Bronchus fibroblast of lung (primary cell): ENCODE measurements around the gene U2AF1L4. TPM values are rescaled to one million over a fixed set of nuclear protein-coding genes. Genes with fewer than 3 reads are reported as not detected.

Experiments used
- total RNA-seq: library from RNA; depleted of rRNA; stranded (reverse); fragments of >200 nt; gene quantifications from 2 replicates; pipeline ENCODE4 v1.2.3, GENCODE V29; 2015

Gene U2AF1L4, protein sequence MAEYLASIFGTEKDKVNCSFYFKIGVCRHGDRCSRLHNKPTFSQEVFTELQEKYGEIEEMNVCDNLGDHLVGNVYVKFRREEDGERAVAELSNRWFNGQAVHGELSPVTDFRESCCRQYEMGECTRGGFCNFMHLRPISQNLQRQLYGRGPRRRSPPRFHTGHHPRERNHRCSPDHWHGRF
- total RNA-seq = 7.3 and 15.8 TPM in 2 replicates

DNA sequence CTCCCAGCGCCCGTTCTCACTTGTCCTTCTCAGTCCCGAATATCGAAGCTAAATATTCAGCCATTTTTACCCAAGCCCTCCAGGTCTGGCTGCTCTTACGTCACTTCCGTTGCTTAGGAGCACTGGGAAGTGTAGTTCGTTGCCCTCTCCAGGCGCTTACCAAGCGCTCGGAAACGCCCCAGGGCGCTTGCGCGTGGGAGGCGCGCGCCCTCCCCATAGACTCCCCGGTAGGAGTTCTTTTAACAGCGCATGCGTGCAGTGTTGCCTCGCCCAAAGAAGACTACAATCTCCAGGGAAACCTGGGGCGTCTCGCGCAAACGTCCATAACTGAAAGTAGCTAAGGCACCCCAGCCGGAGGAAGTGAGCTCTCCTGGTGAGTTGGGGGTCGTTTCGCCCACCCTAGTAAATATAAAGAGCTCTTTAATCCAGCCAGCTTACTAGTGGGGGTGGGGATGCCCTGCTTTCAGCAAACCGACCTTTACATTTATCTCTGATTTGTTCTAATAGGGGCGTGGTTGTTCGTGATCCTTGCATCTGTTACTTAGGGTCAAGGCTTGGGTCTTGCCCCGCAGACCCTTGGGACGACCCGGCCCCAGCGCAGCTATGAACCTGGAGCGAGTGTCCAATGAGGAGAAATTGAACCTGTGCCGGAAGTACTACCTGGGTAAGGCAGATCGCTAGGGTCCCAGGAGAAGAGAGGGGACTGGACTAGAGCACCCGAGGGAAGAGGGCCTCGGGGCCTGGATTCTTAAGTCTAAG, at the start of gene U2AF1L4, which contains the start of gene PSENEN:
U2AF1L4 (minus strand) TSS at position 91 of the 759 bp plus-strand sequence; CDS start at position 64, 27 bp downstream.
PSENEN (plus strand) TSS at position 324 of the 759 bp plus-strand sequence; CDS start at position 604, 280 bp downstream.

DNA sequence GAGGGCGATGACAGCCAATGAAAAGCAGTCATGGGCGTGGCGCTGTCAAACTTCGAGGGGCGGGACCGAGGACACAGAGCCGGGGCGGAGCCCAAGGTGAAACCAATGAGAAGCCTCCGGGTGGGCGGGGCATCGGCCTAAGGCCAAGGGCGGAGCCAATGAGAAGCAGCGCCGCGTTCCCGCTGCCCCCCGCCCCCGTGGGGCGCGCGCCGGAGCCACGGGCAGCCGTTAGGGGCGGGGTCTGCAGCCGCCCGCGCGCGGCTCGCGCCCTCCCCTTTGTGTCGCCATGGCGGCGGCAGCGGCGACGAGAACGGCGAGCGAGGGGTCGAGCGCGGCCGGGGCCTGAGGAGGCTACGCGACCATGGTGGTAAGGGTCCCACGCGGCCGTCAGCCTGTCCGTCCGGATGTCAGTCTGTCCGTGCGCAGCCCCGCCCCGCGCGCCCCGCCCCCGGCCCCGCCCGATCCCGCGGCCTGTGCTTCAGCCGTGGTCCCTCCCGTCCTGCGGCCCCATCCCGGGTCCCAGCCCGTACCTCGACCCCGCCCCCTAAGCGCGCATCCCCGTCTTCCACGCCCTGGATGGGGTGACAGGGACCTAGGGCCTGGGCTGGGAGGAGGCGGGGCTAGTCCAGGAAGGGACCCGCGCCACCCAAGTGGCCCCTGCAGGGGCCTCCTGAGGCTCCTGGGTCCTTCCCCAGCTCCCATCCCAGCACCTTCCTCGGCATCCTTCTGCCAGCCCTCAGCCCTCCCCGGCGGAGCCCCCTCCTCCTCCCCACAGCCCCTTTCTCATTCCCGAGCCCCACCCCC, 30.3 kb upstream of the U2AF1L4 start, which contains the start of gene ARHGAP33:
ARHGAP33 (plus strand) TSS at position 267 of the 804 bp plus-strand sequence; CDS start at position 362, 95 bp downstream.

DNA sequence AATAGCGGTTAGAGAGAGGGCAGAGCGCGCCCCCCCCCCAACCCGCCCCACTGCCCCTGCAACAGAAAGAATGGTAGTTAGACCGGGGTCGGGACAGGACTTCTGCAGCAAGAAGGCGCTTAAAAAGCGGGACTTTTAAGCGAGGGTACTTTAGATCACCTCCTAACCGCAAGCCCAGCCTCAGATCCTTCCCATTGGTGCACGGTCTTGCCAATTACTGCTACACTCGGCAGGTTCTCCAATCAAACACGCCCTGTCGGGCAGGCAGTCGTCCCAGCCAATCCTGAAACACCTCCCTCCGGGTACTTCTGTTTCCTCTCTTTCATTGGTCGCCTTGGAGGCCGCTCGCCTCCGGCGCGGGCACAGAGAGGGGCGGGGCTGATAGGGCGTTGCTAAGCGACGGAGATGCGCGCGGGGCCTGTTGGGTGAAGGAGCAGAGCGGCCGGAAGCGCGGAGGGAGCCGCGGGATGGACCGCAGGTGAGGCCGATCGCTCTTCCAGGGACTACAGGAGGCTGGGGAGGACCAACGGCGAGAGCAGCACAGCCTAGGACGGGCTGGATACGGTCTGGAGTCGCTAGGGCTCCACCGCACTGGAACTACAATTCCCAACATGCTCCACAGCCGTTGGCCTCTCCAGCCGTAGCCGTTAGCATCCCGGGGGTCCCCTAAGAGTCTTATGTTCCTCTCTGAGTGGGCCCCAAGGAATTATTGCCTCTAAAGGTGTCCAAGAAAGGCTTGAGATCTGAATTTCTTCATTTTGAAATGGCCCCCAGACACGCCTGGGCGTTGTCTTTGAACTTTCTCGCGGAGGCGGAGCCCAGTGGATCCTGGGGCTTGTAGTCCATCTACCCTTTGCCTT, 12.8 kb upstream of the U2AF1L4 start, which contains the start of gene PROSER3:
PROSER3 (plus strand) TSS at position 428 of the 860 bp plus-strand sequence; CDS start at position 468, 40 bp downstream.

DNA sequence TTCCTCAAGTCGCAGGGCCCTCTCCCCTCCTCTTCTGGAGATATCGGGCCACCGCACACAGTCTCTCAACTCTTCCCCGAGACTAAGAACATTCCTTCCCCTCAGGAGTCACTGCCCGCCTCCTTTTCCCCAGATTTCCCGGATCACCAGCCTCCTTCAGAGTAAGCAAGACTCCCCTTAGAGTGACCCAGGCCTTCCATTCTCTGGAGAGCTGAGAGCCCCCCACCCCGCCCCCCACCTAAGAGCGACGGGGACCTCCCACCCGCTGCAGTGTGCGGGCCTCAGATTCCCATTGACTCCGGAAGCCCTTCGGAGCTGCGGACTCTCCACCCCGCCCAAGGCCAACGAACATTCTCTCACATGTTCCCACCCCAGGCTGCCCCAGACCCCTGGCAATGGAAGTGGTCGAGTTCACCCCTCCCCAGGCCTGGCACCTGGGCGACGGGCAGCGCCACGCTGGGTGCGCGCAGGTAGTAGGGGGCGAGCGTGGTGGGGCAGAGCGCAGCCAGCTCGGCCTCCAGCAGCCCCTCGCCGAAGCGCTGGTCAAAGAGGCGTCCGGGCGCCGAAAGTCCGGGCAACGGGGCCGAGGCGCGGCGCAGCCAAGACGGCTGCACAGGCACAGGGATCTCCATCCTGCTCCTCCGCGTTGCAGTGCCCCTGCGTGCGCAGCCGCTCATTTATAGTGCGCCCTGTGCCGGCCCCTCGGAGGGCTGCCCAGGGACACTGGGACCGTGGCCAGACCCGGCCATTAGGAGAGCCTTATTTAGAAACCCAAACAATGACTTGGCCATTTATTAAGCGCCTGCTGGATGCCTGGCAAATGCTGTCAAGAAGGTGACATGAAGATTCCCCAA, 11.4 kb upstream of the U2AF1L4 start, which contains the start of gene HSPB6:
HSPB6 (minus strand) TSS at position 653 of the 854 bp plus-strand sequence; CDS start at position 632, 21 bp downstream.

DNA sequence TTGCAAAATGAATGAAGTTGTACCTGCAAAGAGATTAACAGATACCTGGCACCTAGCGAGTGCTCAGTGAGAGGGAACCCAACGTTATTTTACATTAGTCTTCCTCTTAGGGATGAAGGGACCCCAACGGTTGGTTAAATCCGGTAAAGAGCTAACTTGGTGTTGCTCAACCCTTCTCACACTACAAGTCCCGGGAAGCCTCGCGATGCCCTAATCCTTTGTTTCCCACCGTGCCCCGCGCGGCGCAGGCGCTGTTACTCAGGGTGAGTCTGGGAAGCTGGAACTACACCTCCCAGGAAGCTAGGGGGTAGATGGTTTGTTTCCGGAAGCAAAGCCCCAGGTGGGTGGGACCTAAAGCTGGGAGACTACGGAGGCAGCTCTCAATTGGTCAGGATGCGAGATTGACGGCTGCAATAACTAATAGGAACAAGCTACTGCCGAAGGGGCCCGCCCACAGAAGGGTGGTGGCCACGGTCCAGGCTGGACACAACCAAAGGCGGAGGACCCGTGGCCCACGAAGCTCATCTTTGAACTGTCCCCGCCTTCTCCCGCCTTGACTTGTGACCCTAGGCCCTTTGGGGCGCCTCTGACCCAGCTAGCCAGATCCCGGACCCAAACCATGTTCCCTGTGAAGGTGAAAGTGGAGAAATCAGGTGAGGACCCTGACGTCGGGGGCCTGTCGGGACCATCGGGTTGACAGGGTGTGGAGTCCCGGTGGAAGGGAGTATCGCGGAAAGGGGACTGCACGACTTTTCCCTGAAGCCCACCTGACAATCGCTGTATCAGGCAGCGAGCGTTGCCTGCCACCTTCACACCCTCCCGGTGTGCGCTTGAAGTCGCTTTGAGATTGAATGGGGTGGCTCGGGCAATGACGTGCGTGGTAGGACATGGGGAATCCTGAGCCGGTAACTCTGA, 3.1 kb upstream of the U2AF1L4 start, which contains the start of gene LIN37:
LIN37 (plus strand) TSS at position 471 of the 915 bp plus-strand sequence; CDS start at position 620, 149 bp downstream.

DNA sequence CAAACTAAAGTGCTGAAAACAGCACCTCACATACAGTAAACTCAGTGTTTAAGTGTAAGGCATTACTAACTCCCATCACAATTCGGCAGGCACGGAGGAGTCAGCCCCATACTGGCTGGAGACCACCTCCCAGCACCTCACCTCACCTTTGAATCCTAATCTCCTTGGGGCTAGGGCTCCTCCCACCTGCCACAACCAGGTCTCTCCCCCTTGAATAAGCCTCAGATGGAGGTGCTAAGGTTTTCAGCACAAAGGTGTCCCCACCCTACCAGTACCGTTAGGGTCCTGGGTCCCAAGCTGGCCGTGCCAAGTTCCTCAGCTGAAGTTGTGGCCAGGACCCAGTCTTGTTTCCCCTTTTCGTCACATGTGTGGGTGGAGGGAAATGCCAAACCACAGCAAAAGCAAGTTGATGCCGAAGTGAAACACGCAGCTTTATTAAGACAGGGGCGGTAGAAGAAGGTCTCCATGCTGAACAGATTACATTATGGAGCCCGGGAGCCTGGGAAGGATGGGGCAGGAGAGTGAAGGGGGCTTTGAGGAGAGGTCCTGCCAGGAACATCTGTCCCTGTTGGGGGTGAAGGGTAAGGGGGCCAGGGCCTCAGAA, 3.0 kb downstream of the U2AF1L4 start, which contains the start of gene IGFLR1:
IGFLR1 (minus strand) TSS at position 332 of the 604 bp plus-strand sequence. CDS start 1,272 bp downstream, outside the sequence.

DNA sequence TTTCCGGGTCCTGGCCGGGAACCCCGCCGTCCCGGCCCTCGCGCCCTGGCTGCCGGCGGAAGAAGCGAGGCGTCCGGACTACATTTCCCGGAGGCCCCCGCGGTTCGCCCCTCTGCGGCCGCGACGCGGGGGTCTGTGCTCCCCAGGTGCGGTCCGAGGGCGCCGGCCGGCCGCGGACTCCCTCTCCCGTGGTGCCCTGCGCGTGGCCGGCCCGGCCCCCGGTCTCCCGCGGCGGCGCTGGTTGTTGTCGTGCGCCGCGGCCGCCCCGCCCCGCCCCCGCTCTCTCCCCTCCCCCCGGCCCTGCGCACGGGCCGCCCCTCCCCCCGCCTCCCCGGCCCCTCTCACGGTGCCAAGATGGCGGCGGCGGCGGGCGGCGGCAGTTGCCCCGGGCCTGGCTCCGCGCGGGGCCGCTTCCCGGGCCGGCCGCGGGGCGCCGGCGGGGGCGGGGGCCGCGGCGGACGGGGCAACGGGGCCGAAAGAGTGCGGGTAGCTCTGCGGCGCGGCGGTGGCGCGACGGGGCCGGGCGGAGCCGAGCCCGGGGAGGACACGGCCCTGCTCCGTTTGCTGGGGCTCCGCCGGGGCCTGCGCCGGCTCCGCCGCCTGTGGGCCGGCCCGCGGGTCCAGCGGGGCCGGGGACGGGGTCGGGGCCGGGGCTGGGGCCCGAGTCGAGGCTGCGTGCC, 27.4 kb downstream of the U2AF1L4 start, which contains the start of gene KMT2B:
KMT2B (plus strand) TSS at position 339 of the 680 bp plus-strand sequence; CDS start at position 355, 16 bp downstream.

DNA sequence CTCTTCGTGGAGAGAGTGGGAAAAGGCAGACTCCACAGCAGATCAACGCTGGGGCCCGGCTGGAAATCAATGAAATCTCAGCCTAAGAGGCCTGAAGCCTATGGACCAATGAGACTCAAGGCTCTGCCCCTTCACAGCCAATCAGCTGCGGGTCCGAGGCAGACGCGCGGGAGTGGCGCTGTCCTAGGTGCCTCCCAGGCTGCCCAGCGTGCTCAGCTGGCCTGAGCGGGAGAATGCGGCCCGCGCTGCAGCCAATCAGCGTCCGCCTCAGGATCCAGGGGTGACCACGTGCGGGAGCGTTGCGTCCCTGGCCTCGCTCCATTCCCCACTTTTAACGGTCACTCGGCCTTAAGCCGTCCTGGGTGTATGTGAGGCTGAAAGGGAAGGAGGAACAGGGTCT, 41.0 kb downstream of the U2AF1L4 start, which contains the start of gene ZBTB32:
ZBTB32 (plus strand) TSS at position 341 of the 400 bp plus-strand sequence. CDS start 10,069 bp downstream, outside the sequence.

Other genes with a start within 250 kb of the U2AF1L4 start
- gene DMKN, start 231.8 kb downstream of the U2AF1L4 start, total RNA-seq = 11.3 and 13.5 TPM in 2 replicates
- 0.15 TPM in 1 of 2 replicates, not detected in the other for gene SBSN, start 217.1 kb downstream of the U2AF1L4 start, total RNA-seq
- not detected in 2 replicates for gene GAPDHS, start 212.0 kb downstream of the U2AF1L4 start, total RNA-seq
- 102 and 106 TPM in 2 replicates for gene TMEM147, start 199.8 kb downstream of the U2AF1L4 start, total RNA-seq
- gene ATP4A, start 181.8 kb downstream of the U2AF1L4 start, total RNA-seq = not detected in 2 replicates
- gene PMIS2, start 159.2 kb downstream of the U2AF1L4 start, total RNA-seq = not detected in 2 replicates
- 13.7 and 17.0 TPM in 2 replicates for gene HAUS5, start 132.7 kb downstream of the U2AF1L4 start, total RNA-seq
- gene RBM42, start 116.4 kb downstream of the U2AF1L4 start, total RNA-seq = 99.4 and 108 TPM in 2 replicates
- gene ETV2, start 103.7 kb downstream of the U2AF1L4 start, total RNA-seq = 0.89 and 1.5 TPM in 2 replicates
- gene COX6B1, start 97.1 kb downstream of the U2AF1L4 start, total RNA-seq = 752 and 847 TPM in 2 replicates
- gene UPK1A, start 78.9 kb downstream of the U2AF1L4 start, total RNA-seq = not detected in 2 replicates
- gene ZBTB32, start 40.9 kb downstream of the U2AF1L4 start, total RNA-seq = not detected in 2 replicates
- gene KMT2B, start 27.4 kb downstream of the U2AF1L4 start, total RNA-seq = 9.2 and 12.0 TPM in 2 replicates
- gene IGFLR1, start 3.0 kb downstream of the U2AF1L4 start, total RNA-seq = 19.0 and 26.1 TPM in 2 replicates
- gene PSENEN, start 233 bp upstream of the U2AF1L4 start, total RNA-seq = 45.3 and 47.9 TPM in 2 replicates
- 15.3 TPM in 2 replicates for gene LIN37, start 3.2 kb upstream of the U2AF1L4 start, total RNA-seq
- 20.1 and 22.5 TPM in 2 replicates for gene HSPB6, start 11.6 kb upstream of the U2AF1L4 start, total RNA-seq
- 8.1 and 8.5 TPM in 2 replicates for gene PROSER3, start 12.8 kb upstream of the U2AF1L4 start, total RNA-seq
- gene ARHGAP33, start 30.1 kb upstream of the U2AF1L4 start, total RNA-seq = 6.5 and 14.1 TPM in 2 replicates
- not detected in 2 replicates for gene PRODH2, start 67.4 kb upstream of the U2AF1L4 start, total RNA-seq
- not detected in 2 replicates for gene NPHS1, start 107.1 kb upstream of the U2AF1L4 start, total RNA-seq
- under 0.01 TPM in 2 replicates for gene KIRREL2, start 111.5 kb upstream of the U2AF1L4 start, total RNA-seq
- gene APLP1, start 123.2 kb upstream of the U2AF1L4 start, total RNA-seq = 2.4 and 5.9 TPM in 2 replicates
- 3.0 and 3.4 TPM in 2 replicates for gene NFKBID, start 155.1 kb upstream of the U2AF1L4 start, total RNA-seq
- not detected in 2 replicates for gene HCST, start 157.1 kb upstream of the U2AF1L4 start, total RNA-seq
- not detected in 2 replicates for gene TYROBP, start 162.9 kb upstream of the U2AF1L4 start, total RNA-seq
- 3.9 and 6.1 TPM in 2 replicates for gene LRFN3, start 191.0 kb upstream of the U2AF1L4 start, total RNA-seq
- gene SDHAF1, start 249.8 kb upstream of the U2AF1L4 start, total RNA-seq = 20.0 and 20.5 TPM in 2 replicates